Esophagus squamous epithelium (tissue), 4 donors: Measurements from ENCODE around the gene KIAA0232.

ENCODE experiments used
- POLR2A ChIP-seq, 4 donors: fragments of 450-650 bp; IDR thresholded peaks; one replicate each; pipeline ENCODE4 v1.6.1; 2017; ENCODE audit warnings: antibody characterized with exemption in 4 of 4, mild to moderate bottlenecking in 4 of 4, moderate library complexity in 3 of 4
- TF ChIP-seq, protein P1 (sequence below), 6 experiments: fragments of 450-650 bp in 4 of 6; fragments of 200-600 bp in 2 of 6; sonication (generic) in 2 of 6; IDR thresholded peaks; one replicate each; pipeline ENCODE4 v1.5.1; 2016 to 2019; ENCODE audit warnings: antibody characterized with exemption in 6 of 6, mild to moderate bottlenecking in 4 of 6, moderate library complexity in 4 of 6

DNA sequence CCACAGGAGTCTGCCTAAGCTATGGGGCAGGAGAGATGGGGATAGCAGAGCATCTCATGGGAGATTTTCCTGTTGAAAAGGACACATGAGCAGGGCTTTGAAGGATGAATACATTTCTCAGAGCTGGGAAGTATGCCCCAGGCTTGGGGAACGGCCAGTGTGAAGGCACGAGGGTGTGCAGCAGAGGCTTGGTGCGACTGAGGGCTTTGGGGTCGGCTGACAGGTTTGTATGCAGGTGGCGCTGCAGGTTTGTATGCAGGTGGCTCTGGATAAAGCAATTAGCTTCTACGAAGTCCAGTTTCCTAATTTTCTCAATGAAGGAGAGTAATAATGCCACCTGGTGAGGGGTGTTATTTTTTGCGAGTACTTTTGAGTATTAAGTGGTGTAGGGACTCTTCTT is 6.8 kb upstream of the KIAA0232 start:
- TF ChIP-seq, protein P1, sequence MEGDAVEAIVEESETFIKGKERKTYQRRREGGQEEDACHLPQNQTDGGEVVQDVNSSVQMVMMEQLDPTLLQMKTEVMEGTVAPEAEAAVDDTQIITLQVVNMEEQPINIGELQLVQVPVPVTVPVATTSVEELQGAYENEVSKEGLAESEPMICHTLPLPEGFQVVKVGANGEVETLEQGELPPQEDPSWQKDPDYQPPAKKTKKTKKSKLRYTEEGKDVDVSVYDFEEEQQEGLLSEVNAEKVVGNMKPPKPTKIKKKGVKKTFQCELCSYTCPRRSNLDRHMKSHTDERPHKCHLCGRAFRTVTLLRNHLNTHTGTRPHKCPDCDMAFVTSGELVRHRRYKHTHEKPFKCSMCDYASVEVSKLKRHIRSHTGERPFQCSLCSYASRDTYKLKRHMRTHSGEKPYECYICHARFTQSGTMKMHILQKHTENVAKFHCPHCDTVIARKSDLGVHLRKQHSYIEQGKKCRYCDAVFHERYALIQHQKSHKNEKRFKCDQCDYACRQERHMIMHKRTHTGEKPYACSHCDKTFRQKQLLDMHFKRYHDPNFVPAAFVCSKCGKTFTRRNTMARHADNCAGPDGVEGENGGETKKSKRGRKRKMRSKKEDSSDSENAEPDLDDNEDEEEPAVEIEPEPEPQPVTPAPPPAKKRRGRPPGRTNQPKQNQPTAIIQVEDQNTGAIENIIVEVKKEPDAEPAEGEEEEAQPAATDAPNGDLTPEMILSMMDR (IDR thresholded peaks at IDR 0.05) = no peak
- TF ChIP-seq POLR2A (IDR thresholded peaks at IDR 0.05) = no peak
